Vagina (tissue), 2 donors: ENCODE results near the gene HDAC11. TPM values are rescaled to one million over a fixed set of nuclear protein-coding genes. Genes with fewer than 3 reads are reported as not detected.

Experiments used
- DNase-seq, 2 donors: peaks; one replicate each; pipeline ENCODE4 v3.0.0-alpha.2; 2017; ENCODE audit errors: extremely low spot score in 2 of 2
- H3K27ac ChIP-seq: fragments of 200-600 bp; sonication (generic); one replicate; pipeline ENCODE4 v1.5.1; 2019
- H3K27me3 ChIP-seq: fragments of 200-600 bp; sonication (generic); one replicate; pipeline ENCODE4 v1.5.1; 2019
- H3K36me3 ChIP-seq, 2 donors: fragments of 200-600 bp; sonication (generic); one replicate each; pipeline ENCODE4 v1.5.1; 2017 to 2019
- H3K4me1 ChIP-seq: fragments of 200-600 bp; sonication (generic); one replicate; pipeline ENCODE4 v1.5.1; 2019
- H3K4me3 ChIP-seq, 2 donors: fragments of 200-600 bp; sonication (generic); 1 replicate in 1 of 2; 2 replicates in 1 of 2; pipeline ENCODE4 v1.5.1; 2016 to 2019
- H3K9me3 ChIP-seq: fragments of 200-600 bp; sonication (generic); one replicate; pipeline ENCODE4 v1.5.1; 2019
- POLR2A ChIP-seq, 2 donors: fragments of 450-650 bp; IDR thresholded peaks; one replicate each; pipeline ENCODE4 v1.6.1; 2017; ENCODE audit warnings: antibody characterized with exemption in 2 of 2, mild to moderate bottlenecking in 2 of 2, moderate library complexity in 2 of 2
- POLR2AphosphoS5 ChIP-seq, 2 donors: sonication (generic); formaldehyde crosslinking; IDR thresholded peaks; one replicate each; pipeline ENCODE4 v1.9.0; 2017; ENCODE audit warnings: antibody characterized with exemption in 2 of 2, mild to moderate bottlenecking in 2 of 2, low read depth in 1 of 2; ENCODE audit not compliant: insufficient read depth in 1 of 2
- intact Hi-C: fragments of 100-400 bp; cut with DNase I; formaldehyde crosslinking; loops from one replicate; pipeline ENCODE4 v1.15.1; 2023
- total RNA-seq: library from RNA; depleted of rRNA; stranded (reverse); fragments of >200 nt; gene quantifications from one replicate; pipeline ENCODE4 v1.2.3, GENCODE V29; 2016
- TF ChIP-seq, protein P1 (sequence below), 3 experiments: fragments of 450-650 bp in 2 of 3; fragments of 200-600 bp in 1 of 3; sonication (generic) in 1 of 3; IDR thresholded peaks; one replicate each; pipeline ENCODE4 v1.5.1; 2017 to 2019; ENCODE audit warnings: antibody characterized with exemption in 3 of 3, mild to moderate bottlenecking in 2 of 3, moderate library complexity in 2 of 3

The HDAC11 gene
- total RNA-seq, 1 donor from 2014 or later = 12.0 TPM

DNA sequence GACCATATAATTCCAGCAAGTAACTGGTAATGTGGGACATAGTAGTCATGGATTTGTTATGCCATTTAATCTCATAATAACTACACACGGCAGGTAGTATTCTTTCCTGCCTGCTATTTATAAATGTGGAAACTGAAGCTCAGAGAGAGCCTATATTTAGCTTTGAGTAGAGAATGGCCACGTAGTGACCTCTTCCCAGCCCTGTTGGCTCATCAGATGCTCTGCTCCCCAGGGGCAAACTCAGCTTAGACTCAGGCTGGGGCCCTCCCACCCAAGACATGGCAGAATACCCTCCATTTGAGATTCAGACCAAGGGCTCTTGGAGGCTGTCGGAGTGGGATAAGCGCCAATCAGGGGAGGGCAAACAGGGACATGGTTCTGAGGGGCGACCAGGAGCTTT is 17.3 kb upstream of the HDAC11 start:
- H3K4me3 ChIP-seq = no peak overlapping the region
- intact Hi-C loops = loop anchor here (10.0 kb wide), 1 partner anchor 148 kb away; no protein-coding TSS in a partner anchor

DNA sequence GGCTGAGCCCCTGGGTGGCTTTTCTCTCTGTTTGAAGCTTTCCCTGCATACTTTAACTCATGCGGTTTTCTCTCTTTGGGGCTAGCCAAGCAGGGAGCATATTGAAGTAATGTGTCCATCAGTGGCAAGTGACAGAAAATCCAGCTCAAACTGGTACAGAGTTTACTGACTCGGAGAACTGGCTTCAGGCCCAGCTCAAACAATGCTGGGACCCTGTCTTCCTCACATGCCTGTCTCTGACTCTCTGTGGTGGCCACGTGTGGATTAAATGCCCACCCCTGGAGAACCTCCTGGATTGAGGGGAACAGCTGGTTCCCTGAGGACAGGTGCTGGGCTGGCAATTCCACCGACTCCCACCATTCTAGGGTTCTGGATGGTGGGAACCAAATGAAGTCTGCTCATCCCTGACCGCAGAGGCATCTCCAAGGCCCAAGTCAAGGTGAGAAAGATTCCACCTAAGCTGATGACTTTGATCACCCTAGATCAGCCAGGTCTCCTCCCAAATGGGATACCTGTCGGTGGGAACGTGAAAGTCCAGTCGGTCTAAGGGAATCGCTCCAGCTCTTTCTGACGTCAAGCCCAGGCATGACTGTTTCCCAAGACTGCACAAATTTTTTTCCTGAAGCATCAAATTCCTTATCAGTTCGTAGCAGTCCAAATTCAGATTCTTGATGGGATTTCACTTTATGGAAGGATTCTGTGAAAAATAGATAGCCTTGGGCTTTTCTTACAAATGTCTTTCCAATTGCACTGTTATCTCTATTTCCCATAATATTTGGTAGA is 16.3 kb upstream of the HDAC11 start:
- Histone ChIP-seq H3K9me3 (no peaks in the 10 kb centered on the region), H3K27me3 (no peaks in the 10 kb centered on the region), H3K4me1 (no peaks in the 10 kb centered on the region), H3K4me3 (no peak overlapping the region), H3K36me3 (no peaks in the 10 kb centered on the region), H3K27ac (no peak overlapping the region)
- TF ChIP-seq POLR2AphosphoS5 (IDR thresholded peaks at IDR 0.05; ENCODE audit: insufficient read depth in 1 of 2, low read depth in 1 of 2) (no peak), POLR2A (IDR thresholded peaks at IDR 0.05) (no peak)
- TF ChIP-seq, protein P1, sequence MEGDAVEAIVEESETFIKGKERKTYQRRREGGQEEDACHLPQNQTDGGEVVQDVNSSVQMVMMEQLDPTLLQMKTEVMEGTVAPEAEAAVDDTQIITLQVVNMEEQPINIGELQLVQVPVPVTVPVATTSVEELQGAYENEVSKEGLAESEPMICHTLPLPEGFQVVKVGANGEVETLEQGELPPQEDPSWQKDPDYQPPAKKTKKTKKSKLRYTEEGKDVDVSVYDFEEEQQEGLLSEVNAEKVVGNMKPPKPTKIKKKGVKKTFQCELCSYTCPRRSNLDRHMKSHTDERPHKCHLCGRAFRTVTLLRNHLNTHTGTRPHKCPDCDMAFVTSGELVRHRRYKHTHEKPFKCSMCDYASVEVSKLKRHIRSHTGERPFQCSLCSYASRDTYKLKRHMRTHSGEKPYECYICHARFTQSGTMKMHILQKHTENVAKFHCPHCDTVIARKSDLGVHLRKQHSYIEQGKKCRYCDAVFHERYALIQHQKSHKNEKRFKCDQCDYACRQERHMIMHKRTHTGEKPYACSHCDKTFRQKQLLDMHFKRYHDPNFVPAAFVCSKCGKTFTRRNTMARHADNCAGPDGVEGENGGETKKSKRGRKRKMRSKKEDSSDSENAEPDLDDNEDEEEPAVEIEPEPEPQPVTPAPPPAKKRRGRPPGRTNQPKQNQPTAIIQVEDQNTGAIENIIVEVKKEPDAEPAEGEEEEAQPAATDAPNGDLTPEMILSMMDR (IDR thresholded peaks at IDR 0.05) = no peak
- intact Hi-C loops = loop anchor here (10.0 kb wide), 1 partner anchor 149 kb away; no protein-coding TSS in a partner anchor
- no peak for DNase-seq

More for the DNA sequence above, 17.3 kb upstream of the HDAC11 start:
- DNase-seq = no peak
- H3K9me3 ChIP-seq = no peaks in the 10 kb centered on the region
- H3K36me3 ChIP-seq = no peaks in the 10 kb centered on the region
- TF ChIP-seq POLR2AphosphoS5 (IDR thresholded peaks at IDR 0.05; ENCODE audit: insufficient read depth in 1 of 2, low read depth in 1 of 2) = no peak
- TF ChIP-seq POLR2A (IDR thresholded peaks at IDR 0.05) = no peak
- TF ChIP-seq, protein P1 (IDR thresholded peaks at IDR 0.05) = no peak
- no peak overlapping the region for H3K27ac ChIP-seq
- H3K27me3 ChIP-seq = no peaks in the 10 kb centered on the region
- H3K4me1 ChIP-seq = no peaks in the 10 kb centered on the region

DNA sequence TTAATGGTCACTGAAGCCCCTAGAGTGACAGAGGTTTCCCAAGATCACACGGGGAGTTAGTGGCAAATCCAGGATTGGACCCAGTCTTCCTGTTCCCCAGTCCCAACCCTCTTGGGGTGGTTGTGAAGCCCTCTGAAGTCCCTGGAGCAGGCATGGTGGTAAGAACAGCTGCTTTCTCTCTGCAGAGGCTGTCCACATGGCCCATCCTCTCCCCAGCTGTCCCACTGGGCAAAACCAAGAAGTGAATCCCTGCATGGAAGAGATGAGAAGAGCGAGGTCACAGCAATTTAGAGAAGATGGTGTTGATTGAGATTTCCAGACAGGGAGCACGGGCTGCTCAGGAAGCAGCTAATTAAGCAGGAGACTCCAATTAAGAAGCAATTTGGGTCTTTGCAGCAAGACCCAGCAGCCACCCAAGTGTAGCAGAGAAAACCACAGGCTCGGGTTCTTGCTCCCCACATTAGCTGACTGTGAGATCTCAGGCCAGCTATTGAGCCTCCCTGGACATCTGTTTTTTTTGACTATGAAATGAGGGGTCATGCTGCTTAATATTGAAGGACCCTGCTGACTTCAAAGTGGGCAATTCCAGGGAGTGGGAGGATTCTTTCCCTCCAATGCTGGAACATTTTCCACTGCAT is 14.8 kb upstream of the HDAC11 start:
- no peak for DNase-seq
- intact Hi-C loops = loop anchor here (10.0 kb wide), 1 partner anchor 151 kb away; no protein-coding TSS in a partner anchor
- no peak for TF ChIP-seq POLR2A (IDR thresholded peaks at IDR 0.05)
- TF ChIP-seq, protein P1 (IDR thresholded peaks at IDR 0.05) = no peak
- TF ChIP-seq POLR2AphosphoS5 (IDR thresholded peaks at IDR 0.05; ENCODE audit: insufficient read depth in 1 of 2, low read depth in 1 of 2) = no peak
- Histone ChIP-seq H3K9me3 (no peaks in the 10 kb centered on the region), H3K4me3 (no peak overlapping the region), H3K36me3 (no peaks in the 10 kb centered on the region), H3K4me1 (no peaks in the 10 kb centered on the region), H3K27ac (no peak overlapping the region), H3K27me3 (no peaks in the 10 kb centered on the region)

DNA sequence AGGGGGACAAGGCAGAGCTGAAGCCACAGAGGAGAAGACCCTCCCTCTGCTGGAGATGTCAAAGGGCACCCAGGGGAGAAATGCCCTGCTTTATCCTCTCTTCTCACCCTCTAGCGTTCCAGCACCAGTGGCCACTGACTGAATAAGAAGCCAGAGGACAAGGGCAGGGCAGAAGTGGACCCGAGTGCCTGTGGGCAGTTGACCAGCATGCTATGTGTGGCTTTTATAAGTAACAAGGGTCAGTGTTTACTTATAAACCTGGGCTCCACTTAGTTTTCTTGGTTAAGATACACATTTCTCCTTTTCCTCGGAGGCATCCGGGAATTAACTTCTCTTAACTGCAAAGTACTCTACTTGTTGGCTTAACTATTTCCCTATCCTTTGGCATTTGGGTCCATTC is 13.3 kb upstream of the HDAC11 start:
- intact Hi-C loops = loop anchor here (10.0 kb wide), 1 partner anchor 152 kb away; no protein-coding TSS in a partner anchor
- no peaks in the 10 kb centered on the region for H3K9me3 ChIP-seq
- no peak overlapping the region for H3K4me3 ChIP-seq
- no peaks in the 10 kb centered on the region for H3K36me3 ChIP-seq
- H3K4me1 ChIP-seq = no peaks in the 10 kb centered on the region
- TF ChIP-seq, protein P1 (IDR thresholded peaks at IDR 0.05) = no peak
- TF ChIP-seq POLR2A (IDR thresholded peaks at IDR 0.05) (no peak), POLR2AphosphoS5 (IDR thresholded peaks at IDR 0.05; ENCODE audit: insufficient read depth in 1 of 2, low read depth in 1 of 2) (no peak)
- H3K27me3 ChIP-seq = no peaks in the 10 kb centered on the region
- no peak overlapping the region for H3K27ac ChIP-seq
- DNase-seq = no peak
